GM18907 (cell line): Measurements from ENCODE around the gene SPR.

Experiments
- ATAC-seq: cut with Tn5 transposase; IDR thresholded peaks from one replicate; pipeline ENCODE4 v1.9.1; 2021; ENCODE audit warnings: mild to moderate bottlenecking, moderate library complexity; ENCODE audit not compliant: unreplicated experiment

The SPR gene

GRCh38 chr2:72915320-72915906 is 28.2 kb downstream of the SPR start:
- no peak for ATAC-seq

GRCh38 chr2:72915907-72916742 is 28.9 kb downstream of the SPR start:
- ATAC-seq: peak; percentile 70

DNA sequence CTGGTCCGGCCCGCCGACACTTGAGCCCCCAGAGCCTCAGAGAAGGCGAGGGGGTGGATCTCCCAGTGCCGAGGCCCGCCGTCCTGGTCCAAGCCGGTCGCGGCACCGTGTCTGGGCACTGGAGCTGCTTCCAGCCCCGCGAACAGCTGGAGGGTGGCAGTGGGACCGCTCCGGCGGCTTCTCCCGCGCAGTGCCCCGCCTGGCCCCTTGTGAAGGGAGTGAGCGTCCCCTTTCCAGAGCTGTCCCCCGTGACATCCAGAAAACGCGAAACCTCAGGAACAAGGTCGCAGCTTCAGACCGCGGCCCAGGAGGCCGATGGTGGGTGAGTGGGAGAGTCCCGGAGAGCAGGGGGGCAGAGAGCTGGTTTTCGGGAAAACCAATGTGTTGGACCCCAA is 29.5 kb downstream of the SPR start:
- no peak for ATAC-seq

GRCh38 chr2:72917138-72917876 is 30.1 kb downstream of the SPR start, which contains the start of gene EMX1:
EMX1 (plus strand) TSS chr2:72917519; CDS start chr2:72917853, 334 bp downstream.
- peak; percentile 51 for ATAC-seq

GRCh38 chr2:72917877-72918553 is 30.8 kb downstream of the SPR start:
- ATAC-seq: peak; percentile 1

- ATAC-seq: no peak
These were observed 32.5 kb downstream of the SPR start for GRCh38 chr2:72919414-72920317.

DNA sequence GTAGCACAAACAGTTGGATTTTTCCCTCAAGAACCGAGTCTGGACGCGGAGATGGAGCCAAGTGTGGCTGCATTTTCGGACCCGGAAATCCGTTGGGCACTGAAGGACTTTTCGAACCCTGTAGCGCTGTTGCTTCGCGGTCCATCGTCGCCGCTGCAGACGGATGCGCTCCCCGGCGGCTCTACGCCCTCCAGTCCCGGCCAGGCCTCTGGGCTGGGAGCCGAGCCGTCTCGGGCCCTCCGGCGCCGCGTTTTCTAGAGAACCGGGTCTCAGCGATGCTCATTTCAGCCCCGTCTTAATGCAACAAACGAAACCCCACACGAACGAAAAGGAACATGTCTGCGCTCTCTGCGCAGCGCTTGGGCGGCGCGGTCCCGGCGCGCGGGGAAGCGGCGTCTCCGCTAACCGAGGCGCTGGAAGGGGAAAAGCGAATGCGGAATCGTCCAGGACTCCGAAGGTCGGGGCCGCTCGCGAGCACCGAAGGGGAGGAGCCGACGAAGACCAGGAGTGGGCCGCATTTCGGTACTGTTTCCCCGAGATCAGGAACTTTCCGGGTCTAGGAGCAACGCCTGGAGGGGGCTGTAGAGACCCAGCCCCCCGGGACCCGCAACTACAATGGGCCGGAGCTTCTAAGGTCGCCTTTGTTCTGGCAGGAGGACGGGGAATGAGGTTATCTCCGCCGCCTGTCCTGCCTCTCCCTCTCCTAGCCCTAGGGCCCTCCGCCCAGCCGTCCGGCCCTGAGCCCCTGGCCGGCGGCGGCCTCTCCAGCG is 33.3 kb downstream of the SPR start:
- no peak for ATAC-seq

DNA sequence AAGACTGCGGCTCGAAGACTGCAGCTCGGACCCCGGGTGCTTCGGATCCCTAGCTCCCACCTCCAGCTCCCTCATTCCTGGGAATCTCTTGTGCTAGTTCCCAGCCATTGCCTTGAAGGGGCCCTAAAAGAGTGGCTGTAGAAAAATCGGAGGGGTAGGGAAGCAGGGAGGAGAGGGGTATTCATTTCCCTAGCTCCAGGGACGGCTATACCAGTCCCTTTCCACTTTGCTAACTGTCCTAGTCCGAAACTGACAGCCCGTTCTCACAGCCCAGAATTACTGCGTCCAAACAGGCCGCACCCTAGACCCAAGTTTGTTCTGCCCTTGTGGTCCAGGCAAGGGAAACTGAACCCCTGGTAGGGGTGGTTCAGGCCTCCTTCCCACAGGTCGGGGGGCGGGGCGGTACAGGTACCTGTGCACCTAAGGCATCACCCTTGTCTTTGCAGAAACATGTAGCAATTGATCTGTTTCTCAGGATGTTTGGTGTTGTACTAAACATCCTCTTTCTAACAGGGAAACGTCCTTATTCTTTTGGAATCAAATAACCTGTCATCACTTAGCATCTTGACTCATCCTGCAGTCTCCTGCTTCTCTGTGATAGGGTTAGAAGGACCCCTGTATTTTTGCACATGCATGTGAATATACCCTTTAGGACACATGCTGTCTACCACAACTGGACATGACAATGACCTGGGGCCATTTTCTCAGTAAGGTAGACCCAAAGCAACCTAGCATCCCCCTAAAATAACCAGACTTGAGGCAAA is 34.1 kb downstream of the SPR start:
- ATAC-seq: no peak

GRCh38 chr2:72921853-72922252 is 34.6 kb downstream of the SPR start:
- ATAC-seq: no peak

GRCh38 chr2:72923833-72924352 is 36.7 kb downstream of the SPR start:
- ATAC-seq: no peak

DNA sequence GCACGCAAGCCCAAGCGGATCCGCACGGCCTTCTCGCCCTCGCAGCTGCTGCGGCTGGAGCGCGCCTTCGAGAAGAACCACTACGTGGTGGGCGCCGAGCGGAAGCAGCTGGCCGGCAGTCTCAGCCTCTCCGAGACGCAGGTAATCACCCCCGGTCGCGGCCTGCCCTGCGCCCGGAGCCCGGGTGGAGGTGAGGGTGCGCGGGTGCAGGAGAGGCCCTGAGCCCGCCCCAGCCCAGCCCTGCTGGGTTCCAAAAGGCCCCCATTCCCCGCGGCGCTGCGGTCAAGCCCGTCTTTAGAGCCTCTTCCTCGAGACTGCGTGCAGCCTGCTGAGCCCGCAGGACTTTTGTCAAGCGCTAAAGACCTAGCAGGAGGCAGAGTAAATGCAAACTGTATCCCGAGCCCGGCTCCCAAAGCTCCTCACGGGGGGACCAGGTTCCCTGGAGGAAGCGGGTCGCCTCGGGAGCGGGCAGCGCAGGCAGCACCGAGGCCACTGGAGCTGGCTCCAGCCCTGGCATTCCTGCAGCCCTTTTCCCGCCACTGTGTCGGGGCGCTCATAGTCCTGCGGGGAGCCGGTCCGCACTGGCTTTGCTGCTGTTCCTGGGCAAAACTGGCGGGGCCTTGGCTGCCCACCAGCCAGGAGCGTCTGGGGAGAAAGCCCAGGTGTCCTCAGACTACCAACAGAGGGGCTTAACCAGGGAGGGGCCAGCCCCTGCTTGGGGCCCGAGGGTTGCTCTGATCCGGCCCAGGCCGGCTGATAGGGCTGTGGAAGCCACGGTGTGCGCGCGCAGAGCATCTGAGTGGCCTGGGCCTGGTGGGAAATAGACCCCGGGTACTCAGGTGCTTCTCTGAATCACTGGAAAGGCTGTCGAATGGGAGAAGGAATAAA is 37.4 kb downstream of the SPR start:
- peak; percentile 49 for ATAC-seq

GRCh38 chr2:72925328-72925943 is 38.2 kb downstream of the SPR start:
- ATAC-seq: no peak

DNA sequence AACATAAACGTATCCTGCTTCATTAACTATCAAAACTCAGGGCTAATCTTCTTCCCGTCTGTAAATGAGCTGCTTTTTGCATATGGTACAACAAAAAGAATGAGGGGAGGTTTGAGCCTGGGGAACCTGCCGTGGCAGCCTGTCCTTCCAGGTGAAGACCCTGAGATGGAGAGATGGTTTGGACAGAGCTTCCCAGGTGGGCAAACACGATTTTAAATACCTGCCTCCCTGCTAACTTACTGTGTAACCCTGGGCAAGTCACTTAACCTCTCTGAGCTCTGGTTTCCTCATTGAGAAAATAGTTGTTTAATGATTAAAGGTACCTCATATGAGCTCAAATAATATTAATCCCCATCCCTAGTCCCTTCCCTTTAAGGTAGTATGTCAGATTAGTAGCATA is 39.2 kb downstream of the SPR start:
- ATAC-seq: no peak

DNA sequence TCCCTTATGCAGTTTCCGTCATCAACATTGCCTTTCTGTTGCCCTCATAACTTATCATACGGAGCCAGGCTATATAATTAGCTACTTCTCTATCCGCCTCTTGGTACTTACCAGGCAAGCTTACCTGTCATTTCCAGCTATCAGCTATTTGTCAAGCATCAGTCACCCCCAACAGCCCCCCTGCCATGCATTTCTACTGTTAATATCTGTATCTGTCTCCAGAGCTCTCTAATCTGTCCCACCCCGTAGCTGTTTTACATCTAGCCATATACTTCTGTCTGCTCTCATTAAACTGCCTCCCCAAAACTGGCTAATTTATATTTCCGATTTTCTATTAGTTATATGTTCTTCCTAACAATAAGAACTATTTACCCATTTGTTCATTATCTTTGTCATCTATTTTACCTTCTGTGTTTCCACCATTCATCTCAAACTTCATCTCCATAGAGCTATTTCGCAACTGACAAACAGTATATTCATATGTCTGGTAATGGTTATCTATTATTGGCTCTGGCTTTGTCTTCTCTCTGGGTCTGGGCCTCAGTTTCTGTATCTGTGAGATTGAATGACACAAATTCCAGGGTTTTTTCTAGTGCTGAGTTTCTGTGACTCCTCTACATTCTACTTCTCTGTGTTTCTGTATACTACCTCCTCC is 39.7 kb downstream of the SPR start:
- no peak for ATAC-seq

DNA sequence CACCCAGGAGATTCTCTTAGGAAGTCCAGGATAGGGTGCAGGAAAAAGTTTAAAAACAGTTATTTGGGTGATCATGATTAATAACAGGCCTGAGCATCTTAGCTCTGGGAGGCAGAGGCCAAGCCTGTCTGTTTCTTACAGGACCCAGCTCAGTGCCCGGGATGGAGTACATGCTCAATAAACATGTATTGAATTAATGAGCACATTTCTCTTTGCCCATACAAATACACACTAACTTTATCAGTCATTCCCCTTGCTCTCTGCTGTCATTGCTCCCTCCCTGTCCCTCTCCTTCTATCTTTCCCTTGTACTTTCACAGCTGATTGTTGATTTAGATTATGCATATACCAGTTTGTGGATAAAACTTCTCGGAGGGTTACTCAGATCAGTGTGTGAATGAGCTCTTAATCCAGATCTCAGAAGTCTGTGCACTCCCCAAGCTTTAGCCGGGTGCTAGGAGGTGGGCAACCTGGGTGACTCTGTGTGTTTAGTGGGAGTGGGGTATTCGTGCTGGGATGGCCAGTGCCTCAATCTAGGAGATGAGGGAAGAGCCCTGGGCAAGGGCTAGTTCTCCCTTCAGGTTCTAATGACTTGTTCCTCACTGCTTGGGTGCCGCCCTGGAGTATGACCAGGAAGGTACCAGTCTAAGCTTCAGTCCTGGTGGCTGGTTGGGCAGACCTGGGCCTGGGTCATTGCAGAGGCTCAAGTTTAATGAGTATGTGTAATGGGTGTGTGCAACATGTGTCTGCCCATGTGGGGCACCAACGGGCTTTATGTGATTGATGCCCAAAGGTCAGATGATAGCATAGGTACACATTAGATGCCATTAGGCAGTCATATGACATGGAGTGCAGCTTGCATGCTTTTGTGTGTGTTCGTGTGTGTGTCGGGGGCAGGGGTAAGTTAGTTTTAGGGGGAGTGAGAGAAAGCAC is 40.7 kb downstream of the SPR start:
- no peak for ATAC-seq
